GM10248 (cell line): ENCODE measurements around the gene SSX2IP.

Source experiments
- CTCF ChIA-PET: fragments of 300-600 bp; sonication (Branson Sonifier 250); formaldehyde crosslinking; extraction: SDS; loops from one replicate; lab custom pipeline; 2021; ENCODE audit warnings: antibody characterized with exemption; lab: Yijun Ruan, JAX
- POLR2A ChIA-PET: fragments of 350-650 bp; sonication (Branson Sonifier 250); formaldehyde crosslinking; extraction: SDS; loops from one replicate; lab custom pipeline; 2020; ENCODE audit warnings: antibody characterized with exemption; lab: Yijun Ruan, JAX
- DNase-seq: peaks from one replicate; pipeline ENCODE4 v3.0.0; 2012; ENCODE audit errors: extremely low spot score
- CTCF ChIP-seq: IDR thresholded peaks from 2 replicates; pipeline ENCODE4 v1.5.1; 2012; ENCODE audit warnings: mild to moderate bottlenecking, low read depth; ENCODE audit errors: extremely low read depth, missing control alignments, control extremely low read depth

Gene SSX2IP

GRCh38 chr1:84674705-84675104, 15.6 kb downstream of the SSX2IP start:
- TF ChIP-seq CTCF: no peak
- DNase-seq: no peak
- POLR2A ChIA-PET: no interaction called here
- CTCF ChIA-PET: interaction anchor here (1.0 to 2.5 kb wide), 4 partner anchors 10 to 244 kb away, joined by 3 to 8 read pairs (median 3); no protein-coding TSS in a partner anchor

- DNase-seq: no peak
- ChIA-PET CTCF (interaction anchor here (1.0 to 2.5 kb wide), 4 partner anchors 11 to 244 kb away, joined by 3 to 8 read pairs (median 3); no protein-coding TSS in a partner anchor), POLR2A (no interaction called here)
- no peak for TF ChIP-seq CTCF
Observed at GRCh38 chr1:84674021-84674420, 16.2 kb downstream of the SSX2IP start.

GRCh38 chr1:84672080-84672854, 18.0 kb downstream of the SSX2IP start:
- DNase-seq: no peak
- TF ChIP-seq CTCF: no peak
- ChIA-PET POLR2A (no interaction called here), CTCF (no interaction called here)

GRCh38 chr1:84669831-84670230, 20.4 kb downstream of the SSX2IP start:
- DNase-seq: no peak
- ChIA-PET CTCF (interaction anchor here (1.0 to 2.5 kb wide), 6 partner anchors 9 to 83 kb away, joined by 3 to 13 read pairs (median 5); no protein-coding TSS in a partner anchor), POLR2A (no interaction called here)
- TF ChIP-seq CTCF: no peak

- no peak for TF ChIP-seq CTCF
- no peak for DNase-seq
- CTCF ChIA-PET: interaction anchor here (1.0 to 2.5 kb wide), 8 partner anchors 9 to 268 kb away, joined by 3 to 13 read pairs (median 4); no protein-coding TSS in a partner anchor
- POLR2A ChIA-PET: no interaction called here
Observed at GRCh38 chr1:84668185-84668584, 22.1 kb downstream of the SSX2IP start.

- POLR2A ChIA-PET: no interaction called here
- CTCF ChIA-PET: interaction anchor here (1.2 to 1.3 kb wide), 2 partner anchors 23 to 88 kb away, joined by 3 to 4 read pairs; no protein-coding TSS in a partner anchor
- no peak for TF ChIP-seq CTCF
- DNase-seq: no peak
Observed at GRCh38 chr1:84665703-84666317, 24.5 kb downstream of the SSX2IP start.
